Stimulated activated CD8-positive, alpha-beta memory T cell treated with anti-CD3 and anti-CD28 coated beads, Interleukin-4, amount 100 ng/mL, for 4 hours (primary cell): ENCODE results near the gene ZNF513.
"Not testable (repeated sequence)": the region's sequence is repeated elsewhere in the genome, so short reads cannot be mapped to it uniquely, and the experiment has no call there.

ENCODE experiments used
- DNase-seq, 2 donors: peaks; one replicate each; pipeline ENCODE4 v3.0.0-alpha.2; 2020; ENCODE audit warnings: low read depth in 2 of 2, low spot score in 1 of 2

Gene ZNF513

GRCh38 chr2:27362678-27363420, 17.7 kb downstream of the ZNF513 start:
- no peak for DNase-seq

DNA sequence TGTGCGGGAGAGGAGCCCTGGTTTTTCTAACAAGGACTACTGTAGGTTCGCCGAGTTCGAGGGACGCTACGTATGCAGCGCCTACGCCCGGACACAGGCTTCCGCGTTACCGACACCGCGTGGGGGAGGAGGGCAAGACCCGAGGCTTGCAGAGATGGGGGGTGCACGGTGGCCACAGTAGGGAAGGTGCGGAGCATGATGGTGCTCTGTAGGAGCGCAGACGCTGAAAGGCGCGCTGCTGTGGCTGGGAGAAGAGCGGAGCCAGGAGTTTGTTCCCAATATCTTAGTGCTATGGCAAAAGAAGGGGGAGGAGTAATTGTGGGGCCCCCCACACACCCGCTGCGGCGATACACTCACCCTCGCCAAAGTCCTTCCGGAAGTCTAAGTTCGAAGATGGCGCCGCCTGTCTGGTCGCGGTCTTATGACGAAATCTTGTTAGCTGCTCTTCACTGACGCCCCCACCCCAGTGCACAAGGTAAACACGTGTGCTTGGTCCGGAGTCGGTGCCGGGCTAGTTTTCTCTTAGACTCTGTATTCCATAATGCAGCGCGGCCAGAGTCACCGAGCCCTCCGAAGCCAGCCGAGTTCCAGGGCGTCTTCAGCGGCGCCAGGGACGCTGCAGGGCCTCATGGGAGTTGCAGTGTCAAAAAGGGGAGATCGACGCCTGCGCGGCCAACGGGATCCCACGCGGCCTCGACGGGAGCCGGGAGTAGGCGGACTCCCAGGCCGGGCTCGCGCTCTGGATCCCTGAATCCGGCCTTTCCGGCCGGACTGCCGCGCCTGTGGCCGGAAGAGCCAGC, 24.0 kb downstream of the ZNF513 start, which contains the start of gene GTF3C2:
Gene GTF3C2 (minus strand): TSS at position 383 of the 800 bp plus-strand sequence. CDS start 13,210 bp downstream, outside the sequence.
- DNase-seq, result peak; percentile 88 to 89

DNA sequence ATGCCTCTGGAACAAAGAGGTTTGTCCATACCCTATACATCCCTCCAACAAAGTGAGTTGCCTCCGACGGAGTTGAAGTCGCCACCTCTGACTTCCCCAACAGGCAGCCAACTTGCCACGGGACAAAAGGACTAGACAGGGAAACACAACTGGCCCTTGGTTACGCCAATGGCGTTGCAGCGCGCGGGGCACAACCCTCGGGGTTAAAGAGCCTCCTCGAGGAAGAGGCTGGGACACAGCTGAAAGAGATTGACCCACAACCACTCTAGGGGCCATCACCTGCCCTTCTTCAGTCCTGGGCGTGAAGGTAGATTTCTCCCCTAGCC, 24.5 kb downstream of the ZNF513 start:
- DNase-seq, result no peak

DNA sequence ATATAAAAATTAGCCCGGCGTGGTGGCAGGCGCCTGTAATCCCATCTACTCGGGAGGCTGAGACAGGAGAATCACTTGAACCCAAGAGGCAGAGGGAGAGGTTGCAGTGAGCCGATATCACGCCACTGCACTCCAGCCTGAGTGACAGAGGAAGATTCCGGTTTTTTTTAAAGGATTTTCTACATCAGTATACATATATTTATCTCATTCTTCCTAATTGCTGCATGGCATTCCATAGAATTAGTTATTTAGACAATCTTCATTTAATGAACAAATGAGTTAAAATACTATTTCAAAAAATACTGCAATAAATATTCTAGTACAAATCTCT, 26.0 kb downstream of the ZNF513 start:
- no peak for DNase-seq

DNA sequence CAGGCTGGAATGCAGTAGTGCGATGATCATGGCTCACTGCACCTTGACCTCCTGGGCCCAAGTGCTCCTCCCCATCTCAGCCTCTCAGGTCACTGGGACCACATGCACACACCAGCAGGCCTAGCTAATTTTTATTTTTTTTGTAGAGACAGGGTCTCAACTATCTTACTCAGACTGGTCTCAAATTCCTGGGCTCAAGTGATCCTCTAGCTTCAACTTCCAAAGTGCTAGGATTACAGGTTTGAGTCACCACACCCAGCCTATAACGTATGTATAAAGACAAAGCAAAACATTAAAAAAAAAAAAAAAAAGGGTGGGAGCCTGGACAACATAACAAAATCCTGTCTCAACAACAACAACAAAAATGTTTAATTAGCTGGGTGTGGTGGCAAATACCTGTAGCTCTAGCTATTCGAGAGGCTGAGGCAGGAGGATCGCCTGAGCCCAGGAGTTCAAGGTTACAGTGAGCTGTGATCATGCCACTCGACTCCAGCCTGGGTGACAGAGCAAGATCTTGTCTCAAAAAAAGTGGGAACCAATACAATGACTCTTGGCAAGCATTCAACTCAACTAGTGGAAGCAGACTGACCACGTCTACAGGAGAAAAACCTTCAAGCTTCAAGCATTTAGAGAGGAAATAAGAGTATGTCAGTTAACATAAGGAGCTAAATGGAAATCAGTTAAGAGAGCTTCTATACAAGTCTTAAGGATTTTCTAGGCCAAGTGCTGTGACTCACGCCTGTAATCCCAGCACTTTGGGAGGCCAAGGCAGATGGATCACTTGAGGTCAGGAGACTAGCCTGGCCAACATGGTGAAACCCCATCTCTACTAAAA, 26.6 kb downstream of the ZNF513 start:
- no peak for DNase-seq

DNA sequence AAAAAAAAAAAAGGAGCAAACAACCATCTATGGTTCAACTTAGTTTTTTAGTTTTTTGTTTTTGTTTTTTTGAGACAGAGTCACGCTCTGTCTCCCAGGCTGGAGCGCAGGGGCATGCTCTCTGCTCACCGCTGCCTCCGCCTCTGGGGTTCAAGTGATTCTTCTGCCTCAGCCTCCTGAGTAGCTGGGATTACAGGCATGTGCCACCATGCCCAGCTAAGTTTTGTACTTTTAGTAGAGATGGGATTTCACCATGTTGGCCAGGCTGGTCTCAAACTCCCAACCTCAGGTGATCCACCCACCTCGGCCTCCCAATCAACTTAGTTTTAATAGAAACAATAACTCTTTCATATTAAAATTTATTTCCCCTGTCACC, 27.2 kb downstream of the ZNF513 start:
- DNase-seq, result not testable (repeated sequence)

DNA sequence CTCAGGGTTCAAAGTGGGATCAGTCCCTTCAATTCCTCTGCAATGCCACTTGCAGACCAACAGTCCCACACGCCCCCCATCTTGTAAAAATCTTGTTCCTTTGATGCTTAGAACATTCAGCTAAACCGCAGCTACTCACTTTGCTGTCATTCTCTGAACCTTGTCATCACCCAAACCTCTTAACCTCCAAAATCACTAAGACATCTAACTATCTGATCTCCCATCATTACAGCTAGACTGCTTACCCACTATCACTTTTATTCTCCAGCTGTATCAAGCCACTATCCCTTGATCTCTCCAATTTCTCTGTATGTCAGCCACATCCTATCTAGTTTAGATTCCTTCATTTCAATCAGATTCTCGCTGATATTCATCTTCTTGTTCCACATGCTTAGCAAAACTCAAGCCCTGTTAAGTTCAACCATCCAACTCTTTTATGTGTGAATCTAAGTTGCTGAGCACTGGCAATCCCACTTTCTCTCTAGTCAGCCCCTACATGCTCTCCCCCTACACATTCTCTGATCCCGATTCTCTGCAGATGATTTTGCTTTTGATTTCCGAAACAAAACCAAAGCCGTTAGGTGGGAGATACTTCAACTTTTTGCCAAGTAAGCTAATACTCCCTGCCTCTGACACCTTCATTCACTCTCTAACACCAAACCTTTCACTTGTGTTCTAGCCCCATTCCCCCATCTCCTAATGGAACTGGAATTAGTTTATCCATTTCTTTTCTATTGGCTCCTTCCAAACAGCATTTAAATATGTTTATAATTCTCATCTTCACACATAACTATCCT, 28.5 kb downstream of the ZNF513 start:
- no peak for DNase-seq

- DNase-seq, result no peak
These were observed 30.3 kb downstream of the ZNF513 start for GRCh38 chr2:27350106-27350693.

DNA sequence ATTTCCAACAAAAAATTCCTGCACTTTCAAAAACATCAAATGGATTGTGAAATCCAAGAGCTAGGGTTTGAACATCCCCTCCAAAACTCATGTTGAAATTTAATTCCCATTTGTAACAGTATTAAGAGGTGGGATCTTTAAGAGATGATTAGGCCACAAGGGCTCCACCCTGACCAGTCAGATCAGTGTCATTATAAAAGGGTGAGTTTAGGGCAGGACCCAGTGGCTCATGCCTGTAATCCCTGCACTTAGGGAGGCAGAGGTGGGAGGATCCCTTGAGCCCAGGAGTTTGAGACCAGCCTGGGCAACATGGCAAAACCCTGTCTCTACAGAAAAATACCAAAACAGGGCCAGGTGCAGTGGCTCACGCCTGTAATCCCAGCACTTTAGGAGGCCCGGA, 32.9 kb downstream of the ZNF513 start:
- no peak for DNase-seq

- no peak for DNase-seq
These were observed 44.4 kb downstream of the ZNF513 start for GRCh38 chr2:27336173-27336572.

DNA sequence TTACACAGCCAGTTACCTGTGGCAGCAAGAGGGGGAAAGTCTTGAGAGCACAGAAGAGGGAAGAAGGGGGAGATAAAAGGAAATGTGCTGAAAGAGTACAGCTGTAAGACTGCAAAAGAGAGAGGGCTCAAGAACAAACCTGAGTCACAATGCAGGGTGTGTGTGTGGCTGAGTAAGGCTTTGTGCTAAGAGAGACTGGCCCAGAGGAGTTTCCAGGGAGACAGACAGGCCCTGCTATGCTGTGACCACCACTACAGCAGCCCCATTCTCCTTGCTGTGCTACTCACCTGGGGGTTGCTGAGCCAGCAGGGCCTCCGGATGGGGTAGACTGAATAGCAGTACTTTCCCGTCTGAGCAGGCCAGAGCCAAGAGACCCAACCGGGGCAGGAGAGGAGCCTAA, 45.2 kb downstream of the ZNF513 start:
- DNase-seq, result no peak
